ENCODE measurements around the gene PTPN23.

Gene PTPN23

GRCh38 chr3:47376393-47376792 lies 4.4 kb upstream of the PTPN23 start:
- DNase-seq = no peak

GRCh38 chr3:47377186-47377585 lies 3.6 kb upstream of the PTPN23 start:
- no peak for DNase-seq

- DNase-seq = no peak
Measured at GRCh38 chr3:47378869-47379268, 2.0 kb upstream of the PTPN23 start.

GRCh38 chr3:47379411-47379899 lies 1.4 kb upstream of the PTPN23 start:
- no peak for DNase-seq

- DNase-seq = no peak
Measured at GRCh38 chr3:47380026-47380600, 708 bp upstream of the PTPN23 start.

GRCh38 chr3:47381317-47382157 lies 716 bp downstream of the PTPN23 start:
- DNase-seq = peak; percentile 24

- no peak for DNase-seq
Measured at GRCh38 chr3:47384425-47384824, 3.6 kb downstream of the PTPN23 start.

GRCh38 chr3:47385007-47385406 lies 4.2 kb downstream of the PTPN23 start:
- DNase-seq = no peak

GRCh38 chr3:47385796-47386195 lies 5.0 kb downstream of the PTPN23 start:
- DNase-seq = no peak

- no peak for DNase-seq
Measured at GRCh38 chr3:47392933-47393332, 12.1 kb downstream of the PTPN23 start.

- no peak for DNase-seq
Measured at GRCh38 chr3:47394140-47394870, 13.5 kb downstream of the PTPN23 start.

- no peak for DNase-seq
Measured at GRCh38 chr3:47394881-47395280, 14.1 kb downstream of the PTPN23 start.

- DNase-seq = no peak
Measured at GRCh38 chr3:47398228-47398627, 17.4 kb downstream of the PTPN23 start.

GRCh38 chr3:47399016-47399415 lies 18.2 kb downstream of the PTPN23 start:
- no peak for DNase-seq

- no peak for DNase-seq
Measured at GRCh38 chr3:47399531-47400270, 18.9 kb downstream of the PTPN23 start.

- DNase-seq = no peak
Measured at GRCh38 chr3:47404431-47404876, 23.6 kb downstream of the PTPN23 start.

- no peak for DNase-seq
Measured at GRCh38 chr3:47404955-47405790, 24.4 kb downstream of the PTPN23 start.

GRCh38 chr3:47405820-47406761 lies 25.3 kb downstream of the PTPN23 start:
- no peak for DNase-seq

- DNase-seq = no peak
Measured at GRCh38 chr3:47406762-47407149, 25.9 kb downstream of the PTPN23 start.

GRCh38 chr3:47407237-47407636 lies 26.4 kb downstream of the PTPN23 start:
- no peak for DNase-seq

Data from COR-L47 (cell line).